A549 treated with Mapracorat at 1 μM for 4 hours (cell line): ENCODE measurements around the gene NRK. TPM values are rescaled to one million over a fixed set of nuclear protein-coding genes. Genes with fewer than 3 reads are reported as not detected.

ENCODE experiments used
- total RNA-seq: library from RNA; stranded (reverse); fragments of 200-300 nt; extraction: Qiagen RNA extraction; gene quantifications from 5 replicates; pipeline ENCODE4 v1.2.3, GENCODE V29; 2022

The NRK gene
- total RNA-seq = not detected in 5 replicates

GRCh38 chrX:105822138-105823091, at the start of gene NRK:
Gene NRK, plus strand, starts transcription at chrX:105822539. Its CDS starts 307 bp downstream, at chrX:105822846.

Other genes starting within 250 kb of the NRK start
- not detected in 5 replicates for gene SERPINA7, start 216.2 kb downstream of the NRK start, total RNA-seq